ENCODE results near the gene STAB2.

DNA sequence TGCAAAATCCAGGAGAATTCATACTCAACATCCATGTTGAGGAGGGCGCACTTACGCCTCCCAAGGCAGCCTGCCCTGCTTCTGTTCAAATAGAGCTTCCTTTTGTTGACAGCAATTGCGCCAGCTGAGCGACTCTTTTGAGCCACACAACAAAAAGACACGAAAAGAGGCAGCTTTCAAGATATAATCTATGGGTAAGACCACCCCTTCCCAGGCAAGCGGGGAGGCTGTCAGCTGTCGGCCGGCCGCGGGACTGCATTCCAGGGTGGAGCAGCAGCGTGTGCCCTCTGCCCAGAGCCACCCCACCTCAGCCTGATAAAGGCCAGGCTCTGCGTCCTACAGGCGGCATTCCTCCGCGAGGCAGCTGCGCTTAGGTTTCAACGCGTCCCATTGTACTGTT is 15.8 kb upstream of the STAB2 start:
- no peak for TF ChIP-seq POLR2AphosphoS5 (IDR thresholded peaks at IDR 0.05)
- TF ChIP-seq, protein P1, sequence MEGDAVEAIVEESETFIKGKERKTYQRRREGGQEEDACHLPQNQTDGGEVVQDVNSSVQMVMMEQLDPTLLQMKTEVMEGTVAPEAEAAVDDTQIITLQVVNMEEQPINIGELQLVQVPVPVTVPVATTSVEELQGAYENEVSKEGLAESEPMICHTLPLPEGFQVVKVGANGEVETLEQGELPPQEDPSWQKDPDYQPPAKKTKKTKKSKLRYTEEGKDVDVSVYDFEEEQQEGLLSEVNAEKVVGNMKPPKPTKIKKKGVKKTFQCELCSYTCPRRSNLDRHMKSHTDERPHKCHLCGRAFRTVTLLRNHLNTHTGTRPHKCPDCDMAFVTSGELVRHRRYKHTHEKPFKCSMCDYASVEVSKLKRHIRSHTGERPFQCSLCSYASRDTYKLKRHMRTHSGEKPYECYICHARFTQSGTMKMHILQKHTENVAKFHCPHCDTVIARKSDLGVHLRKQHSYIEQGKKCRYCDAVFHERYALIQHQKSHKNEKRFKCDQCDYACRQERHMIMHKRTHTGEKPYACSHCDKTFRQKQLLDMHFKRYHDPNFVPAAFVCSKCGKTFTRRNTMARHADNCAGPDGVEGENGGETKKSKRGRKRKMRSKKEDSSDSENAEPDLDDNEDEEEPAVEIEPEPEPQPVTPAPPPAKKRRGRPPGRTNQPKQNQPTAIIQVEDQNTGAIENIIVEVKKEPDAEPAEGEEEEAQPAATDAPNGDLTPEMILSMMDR (IDR thresholded peaks at IDR 0.05): no peak
- no peak for TF ChIP-seq POLR2A (IDR thresholded peaks at IDR 0.05)

Measured in gastroesophageal sphincter (tissue), 3 donors.